Pancreas (tissue), 10 donors: ENCODE data around the gene PRDM11. TPM values are rescaled to one million over a fixed set of nuclear protein-coding genes. Genes with fewer than 3 reads are reported as not detected.

Source experiments
- ATAC-seq, 4 donors: fragments of 200-7000 bp; cut with Tn5 transposase; one replicate each; pipeline versions ENCODE4 v1.8.0 to v1.9.1; 2020; ENCODE audit warnings: mild to moderate bottlenecking in 4 of 4, moderate library complexity in 4 of 4
- DNase-seq, 6 donors: peaks; one replicate each; pipeline ENCODE4 v3.0.0-alpha.2; 2020
- FAIRE-seq: peaks from 2 replicates; lab custom pipeline; 2012; peaks lifted over from hg19 to GRCh38; lab: Jason Lieb, UNC
- H3K27ac ChIP-seq, 4 donors: fragments of 200-600 bp; sonication (generic); 1 replicate in 3 of 4; 2 replicates in 1 of 4; pipeline versions ENCODE4 v1.5.0 to v1.8.0; 2020
- H3K27me3 ChIP-seq, 4 donors: fragments of 200-600 bp; one replicate each; pipeline ENCODE4 v1.8.0; 2021
- H3K36me3 ChIP-seq, 3 donors: fragments of 200-600 bp; sonication (generic) in 1 of 3; one replicate each; pipeline versions ENCODE4 v1.5.0 to v1.8.0; 2020 to 2021
- H3K4me1 ChIP-seq, 3 donors: fragments of 200-600 bp; one replicate each; pipeline ENCODE4 v1.8.0; 2021
- H3K4me3 ChIP-seq, 4 donors: fragments of 200-600 bp; sonication (generic) in 2 of 4; one replicate each; pipeline versions ENCODE4 v1.5.0 to v1.8.0; 2020 to 2021
- H3K9me3 ChIP-seq, 4 donors: fragments of 200-600 bp; one replicate each; pipeline ENCODE4 v1.8.0; 2021
- WGBS, 2 donors: extraction: QIAGEN DNeasy Blood & Tissue Kit; methylation state at CpG; one replicate each; pipeline ENCODE4 v1.1.7; 2013; 5-methylcytosine and 5-hydroxymethylcytosine counted together
- intact Hi-C, 3 donors: fragments of 100-400 bp; cut with DNase I; formaldehyde crosslinking; loops; one replicate each; pipeline versions ENCODE4 v1.11.1 to v1.14.2; 2022
- polyA plus RNA-seq, 2 donors: library from polyadenylated mRNA; stranded (reverse); fragments of 200-250 nt; gene quantifications; one replicate each; pipeline ENCODE4 v1.2.3, GENCODE V29; 2013
- total RNA-seq, 6 donors: library from RNA; stranded (reverse); fragmentation: NEBNext Ultra II Directional in 4 of 6; extraction: Animal tissue kit (Norgen Biotek cat#: 25700) in 4 of 6; gene quantifications; one replicate each; pipeline versions ENCODE4 v1.2.1 to v1.2.4, GENCODE V29; 2021 to 2023
- TF ChIP-seq, protein P1 (sequence below), 4 donors: fragments of 200-600 bp; sonication (generic) in 3 of 4; IDR thresholded peaks; one replicate each; pipeline versions ENCODE4 v1.5.0 to v1.8.0; 2021; ENCODE audit warnings: antibody characterized with exemption in 4 of 4
- donor health status: healthy with polysubstance abuse.
- donor health status: DM: no; HTN: no; CAD: no; lungs with moderate emphysema.
- donor health status: DM: no; HTN: no; CAD: no.
- donor health status: control.
- donor health status: control.
- donor health status: Bipolar disorder and iron deficiency.
- donor health status: DM: yes; HTN: yes; CAD: no.
- donor health status: DM: no; HTN: no; CAD: no.
- donor health status: DM: no; HTN: no; CAD: no.
- donor health status: DM: yes; HTN: yes; CAD: no.

Gene PRDM11
- total and polyA plus RNA-seq, 8 donors = 3.0 to 8.5 (median 6.4) TPM

DNA sequence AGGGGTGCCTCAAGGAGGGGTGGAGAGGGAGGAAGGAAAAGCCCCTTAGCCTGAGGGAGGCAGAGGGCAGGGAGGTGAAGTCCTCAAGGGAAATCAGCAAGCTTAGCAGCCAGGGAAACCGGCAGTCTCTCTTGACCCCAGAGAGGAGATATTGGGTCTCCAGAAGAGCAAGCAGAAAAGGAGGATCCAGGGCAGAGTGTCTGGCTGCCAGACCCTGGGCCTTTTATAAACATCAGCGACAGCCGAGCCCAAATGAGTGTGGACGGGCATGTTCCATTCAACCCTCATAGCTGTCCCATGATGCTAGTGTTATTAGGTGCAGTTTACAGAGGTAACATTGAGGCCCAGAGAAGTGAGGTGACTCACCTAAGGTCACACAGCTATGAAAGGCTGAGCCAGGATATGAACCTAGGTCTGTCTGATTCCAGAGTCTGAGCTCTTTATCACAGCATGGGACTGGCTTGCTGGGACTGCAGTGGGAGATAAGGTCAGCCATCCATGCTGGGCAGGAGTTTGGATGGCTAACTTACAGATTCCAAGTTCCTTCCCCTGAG is 9.3 kb downstream of the PRDM11 start:
- DNase-seq (no peak), ATAC-seq (no peak), FAIRE-seq (no peak)
- Histone ChIP-seq H3K4me3 (no peak overlapping the region), H3K27me3 (no peaks in the 10 kb centered on the region), H3K4me1 (peaks cover 0 to 4% (median 0%) of the 10 kb centered on the region in 3 donors), H3K9me3 (no peaks in the 10 kb centered on the region), H3K27ac (no peak overlapping the region), H3K36me3 (no peaks in the 10 kb centered on the region)
- intact Hi-C loops = no loop called here
- TF ChIP-seq, protein P1, sequence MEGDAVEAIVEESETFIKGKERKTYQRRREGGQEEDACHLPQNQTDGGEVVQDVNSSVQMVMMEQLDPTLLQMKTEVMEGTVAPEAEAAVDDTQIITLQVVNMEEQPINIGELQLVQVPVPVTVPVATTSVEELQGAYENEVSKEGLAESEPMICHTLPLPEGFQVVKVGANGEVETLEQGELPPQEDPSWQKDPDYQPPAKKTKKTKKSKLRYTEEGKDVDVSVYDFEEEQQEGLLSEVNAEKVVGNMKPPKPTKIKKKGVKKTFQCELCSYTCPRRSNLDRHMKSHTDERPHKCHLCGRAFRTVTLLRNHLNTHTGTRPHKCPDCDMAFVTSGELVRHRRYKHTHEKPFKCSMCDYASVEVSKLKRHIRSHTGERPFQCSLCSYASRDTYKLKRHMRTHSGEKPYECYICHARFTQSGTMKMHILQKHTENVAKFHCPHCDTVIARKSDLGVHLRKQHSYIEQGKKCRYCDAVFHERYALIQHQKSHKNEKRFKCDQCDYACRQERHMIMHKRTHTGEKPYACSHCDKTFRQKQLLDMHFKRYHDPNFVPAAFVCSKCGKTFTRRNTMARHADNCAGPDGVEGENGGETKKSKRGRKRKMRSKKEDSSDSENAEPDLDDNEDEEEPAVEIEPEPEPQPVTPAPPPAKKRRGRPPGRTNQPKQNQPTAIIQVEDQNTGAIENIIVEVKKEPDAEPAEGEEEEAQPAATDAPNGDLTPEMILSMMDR (IDR thresholded peaks at IDR 0.05) = no peak
- WGBS, 2 donors = 91% methylated on average over 4 of the region's 4 CpGs

DNA sequence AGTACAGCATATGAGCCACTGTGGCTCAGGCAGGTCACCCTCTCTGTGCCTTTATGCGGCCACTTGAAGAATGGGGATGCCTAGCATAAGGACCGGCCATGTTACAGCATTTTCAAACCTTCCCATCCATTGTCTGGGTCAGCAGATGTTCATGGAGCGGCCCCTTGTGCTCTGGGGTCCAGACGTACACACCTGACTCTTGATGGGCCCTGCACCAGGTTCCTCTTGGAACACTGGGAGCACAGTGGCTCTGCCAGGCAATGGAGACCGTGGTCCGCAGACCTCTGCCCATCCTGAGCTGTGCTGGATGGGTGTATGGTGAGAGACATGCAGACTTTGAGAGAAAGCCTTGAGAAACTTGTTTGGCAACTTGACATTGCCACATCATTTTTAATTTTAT is 9.8 kb downstream of the PRDM11 start:
- Histone ChIP-seq H3K27me3 (no peaks in the 10 kb centered on the region), H3K4me1 (peaks cover 0 to 4% (median 0%) of the 10 kb centered on the region in 3 donors), H3K9me3 (no peaks in the 10 kb centered on the region), H3K27ac (no peak overlapping the region), H3K36me3 (no peaks in the 10 kb centered on the region), H3K4me3 (no peak overlapping the region)
- ATAC-seq (no peak), DNase-seq (no peak), FAIRE-seq (no peak)
- WGBS, 2 donors = 94 to 99% methylated on average over 6 of the region's 6 CpGs
- TF ChIP-seq, protein P1 (IDR thresholded peaks at IDR 0.05) = no peak
- intact Hi-C loops = no loop called here

DNA sequence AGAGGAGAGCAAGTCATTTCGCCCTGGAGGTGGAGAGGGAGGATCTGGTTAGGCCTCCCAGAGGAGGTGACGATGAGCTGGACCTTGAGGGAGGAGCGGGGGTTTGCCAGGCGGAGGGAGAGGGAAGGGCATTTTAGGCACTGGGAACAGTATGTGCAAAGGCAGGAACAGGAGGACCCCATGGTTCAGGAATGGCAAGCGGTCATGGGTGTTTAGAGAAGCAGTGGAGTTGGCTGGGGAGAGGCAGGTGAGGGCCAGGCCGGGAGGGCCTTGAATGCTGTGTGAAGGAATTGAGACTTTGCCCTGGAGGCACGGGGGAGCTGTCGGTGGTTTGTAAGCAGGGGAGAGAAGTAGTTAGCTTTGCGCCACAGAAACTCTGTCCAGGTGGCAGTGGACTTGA is 10.3 kb downstream of the PRDM11 start:
- no peak overlapping the region for H3K27ac ChIP-seq
- no peaks in the 10 kb centered on the region for H3K36me3 ChIP-seq

DNA sequence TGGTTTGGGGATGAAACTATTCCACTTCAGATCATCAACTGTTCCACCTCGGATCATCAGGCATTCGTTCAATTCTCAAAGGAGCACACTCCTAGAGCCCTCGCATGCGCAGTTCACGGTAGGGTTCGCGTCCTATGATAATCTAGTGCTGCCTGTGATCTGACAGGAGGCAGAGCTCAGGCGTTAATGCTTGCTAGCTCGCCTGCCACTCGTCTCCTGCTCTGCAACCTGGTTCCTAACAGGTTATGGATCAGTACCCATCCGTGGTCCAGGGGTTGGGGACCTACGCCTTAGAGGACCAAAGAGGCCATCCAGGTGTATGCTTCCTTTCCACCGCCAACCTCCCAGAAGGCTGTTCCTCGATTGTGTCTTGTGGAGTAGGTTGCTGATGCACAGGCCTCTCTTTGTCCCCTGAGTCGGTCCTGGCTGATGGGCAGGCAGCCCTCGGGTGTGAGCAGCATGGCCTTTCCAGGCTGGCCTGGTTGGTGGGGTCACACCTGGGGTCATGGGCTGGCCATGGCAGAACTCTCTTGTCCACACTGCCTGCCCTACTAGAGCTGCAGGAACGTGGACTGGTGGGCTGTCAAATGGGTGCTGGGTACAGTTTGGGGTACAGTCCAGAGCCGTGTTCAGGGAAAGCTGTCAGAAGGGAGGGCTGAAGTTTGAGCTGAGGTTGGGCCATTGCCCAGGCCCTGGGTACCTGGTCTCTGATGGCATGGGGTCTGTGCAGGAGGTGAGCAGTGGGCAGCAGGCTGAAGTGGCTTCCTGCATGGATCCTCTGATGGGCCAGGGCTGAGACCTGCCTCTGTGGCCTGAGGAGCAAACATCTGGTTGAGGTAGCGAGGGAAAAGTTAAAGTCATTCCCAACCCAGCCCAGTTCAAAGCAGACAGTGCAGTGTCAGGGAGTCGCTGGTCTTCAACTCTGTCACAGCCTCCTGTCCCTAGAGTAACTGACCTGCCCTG is 11.1 kb downstream of the PRDM11 start:
- TF ChIP-seq, protein P1 (IDR thresholded peaks at IDR 0.05) = no peak
- intact Hi-C loops = no loop called here
- H3K4me3 ChIP-seq = no peak overlapping the region
- H3K27ac ChIP-seq = no peak overlapping the region
- no peaks in the 10 kb centered on the region for H3K9me3 ChIP-seq
- WGBS, 2 donors = 80 to 82% methylated on average over 20 of the region's 20 CpGs
- H3K4me1 ChIP-seq = peaks cover 3 to 7% (median 4%) of the 10 kb centered on the region in 3 donors
- DNase-seq = no peak
- no peaks in the 10 kb centered on the region for H3K27me3 ChIP-seq
- no peak for FAIRE-seq
- H3K36me3 ChIP-seq = no peaks in the 10 kb centered on the region
- ATAC-seq = no peak

More for the DNA sequence above, 10.3 kb downstream of the PRDM11 start:
- intact Hi-C loops = no loop called here
- Histone ChIP-seq H3K4me1 (peaks cover under 1 to 4% (median 3%) of the 10 kb centered on the region in 3 donors), H3K9me3 (no peaks in the 10 kb centered on the region), H3K27me3 (no peaks in the 10 kb centered on the region), H3K4me3 (no peak overlapping the region)
- WGBS, 2 donors = 93 to 94% methylated on average over 9 of the region's 9 CpGs
- FAIRE-seq (no peak), ATAC-seq (no peak), DNase-seq (no peak)
- TF ChIP-seq, protein P1 (IDR thresholded peaks at IDR 0.05) = no peak
